ENCODE measurements around the gene RSL24D1. TPM values are rescaled to one million over a fixed set of nuclear protein-coding genes. Genes with fewer than 3 reads are reported as not detected.

The RSL24D1 gene
- total RNA-seq, 1 experiment from 2014 or later, result 115 TPM

DNA sequence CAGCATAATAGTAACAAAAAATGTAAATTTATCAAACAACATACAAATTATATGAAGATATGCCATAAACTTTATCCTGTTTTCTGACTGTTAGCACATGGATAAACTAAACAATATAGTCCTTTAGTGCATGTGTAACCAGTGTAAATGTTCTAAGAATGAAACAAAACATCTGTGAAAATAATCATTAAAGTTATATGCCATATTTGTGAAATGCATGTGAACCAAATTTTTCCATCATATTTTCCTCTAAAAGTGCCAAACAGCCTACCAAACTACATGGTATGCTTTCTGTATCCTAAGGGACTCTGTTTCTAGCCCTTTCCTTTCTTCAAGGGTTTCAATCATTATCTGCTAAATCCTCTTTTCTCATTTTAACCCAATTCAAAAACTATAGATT lies 23.9 kb upstream of the RSL24D1 start:
- peak overlapping the region; percentile 34; the same call in 1 of the 2 replicates for H3K27ac Mint-ChIP-seq

DNA sequence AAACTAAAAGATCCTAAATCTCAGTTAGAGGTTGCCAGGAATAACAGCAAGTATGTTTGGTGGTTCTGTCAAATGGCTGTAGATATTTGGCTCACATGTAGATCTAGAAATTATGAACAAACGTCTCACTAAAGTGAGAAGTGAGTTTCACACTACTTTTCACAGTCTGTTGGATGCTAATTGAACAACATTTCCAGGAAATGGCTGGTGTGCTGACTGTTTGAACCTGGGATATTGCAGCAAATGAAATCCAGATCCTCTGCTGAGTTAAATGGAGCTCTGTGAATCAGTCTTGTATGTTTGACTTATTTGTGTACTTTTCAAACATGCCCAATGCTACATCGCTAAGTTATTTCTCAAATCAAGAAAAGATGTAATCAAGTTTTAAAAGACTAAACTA lies 21.3 kb upstream of the RSL24D1 start:
- ATAC-seq, result no peak
- H3K4me3 Mint-ChIP-seq, result no peak overlapping the region
- no peak overlapping the region for H3K27ac Mint-ChIP-seq
- CTCF ChIA-PET, result interaction anchor here (1.0 to 4.7 kb wide), 8 partner anchors 9 to 222 kb away, joined by 3 to 32 read pairs (median 10); partner anchors contain the start of genes CCPG1 and PIERCE2
- peaks cover 17% of the 10 kb centered on the region for H3K4me1 Mint-ChIP-seq
- POLR2A ChIA-PET, result no interaction called here
- peaks cover 4% of the 10 kb centered on the region; the same call in 1 of the 2 replicates for H3K9me3 Mint-ChIP-seq
- no peaks in the 10 kb centered on the region for H3K27me3 Mint-ChIP-seq (ENCODE audit: low read depth)
- DNase-seq (ENCODE audit: low spot score), result no peak
- H3K36me3 Mint-ChIP-seq, result no peaks in the 10 kb centered on the region
- TF ChIP-seq GRHL2 (CRISPR knock-in tag; IDR thresholded peaks at IDR 0.05; ENCODE audit: insufficient replicate concordance, severe bottlenecking) (no peak), KAT7 (CRISPR knock-in tag; IDR thresholded peaks at IDR 0.05; ENCODE audit: borderline replicate concordance) (no peak), HMGA2 (CRISPR knock-in tag; IDR thresholded peaks at IDR 0.05) (no peak), ZNF263 (CRISPR knock-in tag; IDR thresholded peaks at IDR 0.05; ENCODE audit: low read depth) (no peak)
- TF ChIP-seq, protein P1, sequence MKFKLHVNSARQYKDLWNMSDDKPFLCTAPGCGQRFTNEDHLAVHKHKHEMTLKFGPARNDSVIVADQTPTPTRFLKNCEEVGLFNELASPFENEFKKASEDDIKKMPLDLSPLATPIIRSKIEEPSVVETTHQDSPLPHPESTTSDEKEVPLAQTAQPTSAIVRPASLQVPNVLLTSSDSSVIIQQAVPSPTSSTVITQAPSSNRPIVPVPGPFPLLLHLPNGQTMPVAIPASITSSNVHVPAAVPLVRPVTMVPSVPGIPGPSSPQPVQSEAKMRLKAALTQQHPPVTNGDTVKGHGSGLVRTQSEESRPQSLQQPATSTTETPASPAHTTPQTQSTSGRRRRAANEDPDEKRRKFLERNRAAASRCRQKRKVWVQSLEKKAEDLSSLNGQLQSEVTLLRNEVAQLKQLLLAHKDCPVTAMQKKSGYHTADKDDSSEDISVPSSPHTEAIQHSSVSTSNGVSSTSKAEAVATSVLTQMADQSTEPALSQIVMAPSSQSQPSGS (CRISPR knock-in tag; IDR thresholded peaks at IDR 0.05; ENCODE audit: borderline replicate concordance, low read depth), result no peak
- TF ChIP-seq, protein P2, sequence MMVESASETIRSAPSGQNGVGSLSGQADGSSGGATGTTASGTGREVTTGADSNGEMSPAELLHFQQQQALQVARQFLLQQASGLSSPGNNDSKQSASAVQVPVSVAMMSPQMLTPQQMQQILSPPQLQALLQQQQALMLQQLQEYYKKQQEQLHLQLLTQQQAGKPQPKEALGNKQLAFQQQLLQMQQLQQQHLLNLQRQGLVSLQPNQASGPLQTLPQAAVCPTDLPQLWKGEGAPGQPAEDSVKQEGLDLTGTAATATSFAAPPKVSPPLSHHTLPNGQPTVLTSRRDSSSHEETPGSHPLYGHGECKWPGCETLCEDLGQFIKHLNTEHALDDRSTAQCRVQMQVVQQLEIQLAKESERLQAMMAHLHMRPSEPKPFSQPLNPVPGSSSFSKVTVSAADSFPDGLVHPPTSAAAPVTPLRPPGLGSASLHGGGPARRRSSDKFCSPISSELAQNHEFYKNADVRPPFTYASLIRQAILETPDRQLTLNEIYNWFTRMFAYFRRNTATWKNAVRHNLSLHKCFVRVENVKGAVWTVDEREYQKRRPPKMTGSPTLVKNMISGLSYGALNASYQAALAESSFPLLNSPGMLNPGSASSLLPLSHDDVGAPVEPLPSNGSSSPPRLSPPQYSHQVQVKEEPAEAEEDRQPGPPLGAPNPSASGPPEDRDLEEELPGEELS (CRISPR knock-in tag; IDR thresholded peaks at IDR 0.05), result no peak
- TF ChIP-seq, protein P3, sequence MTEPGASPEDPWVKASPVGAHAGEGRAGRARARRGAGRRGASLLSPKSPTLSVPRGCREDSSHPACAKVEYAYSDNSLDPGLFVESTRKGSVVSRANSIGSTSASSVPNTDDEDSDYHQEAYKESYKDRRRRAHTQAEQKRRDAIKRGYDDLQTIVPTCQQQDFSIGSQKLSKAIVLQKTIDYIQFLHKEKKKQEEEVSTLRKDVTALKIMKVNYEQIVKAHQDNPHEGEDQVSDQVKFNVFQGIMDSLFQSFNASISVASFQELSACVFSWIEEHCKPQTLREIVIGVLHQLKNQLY (CRISPR knock-in tag; IDR thresholded peaks at IDR 0.05), result no peak
- TF ChIP-seq, protein P4, sequence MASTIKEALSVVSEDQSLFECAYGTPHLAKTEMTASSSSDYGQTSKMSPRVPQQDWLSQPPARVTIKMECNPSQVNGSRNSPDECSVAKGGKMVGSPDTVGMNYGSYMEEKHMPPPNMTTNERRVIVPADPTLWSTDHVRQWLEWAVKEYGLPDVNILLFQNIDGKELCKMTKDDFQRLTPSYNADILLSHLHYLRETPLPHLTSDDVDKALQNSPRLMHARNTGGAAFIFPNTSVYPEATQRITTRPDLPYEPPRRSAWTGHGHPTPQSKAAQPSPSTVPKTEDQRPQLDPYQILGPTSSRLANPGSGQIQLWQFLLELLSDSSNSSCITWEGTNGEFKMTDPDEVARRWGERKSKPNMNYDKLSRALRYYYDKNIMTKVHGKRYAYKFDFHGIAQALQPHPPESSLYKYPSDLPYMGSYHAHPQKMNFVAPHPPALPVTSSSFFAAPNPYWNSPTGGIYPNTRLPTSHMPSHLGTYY (CRISPR knock-in tag; IDR thresholded peaks at IDR 0.05), result no peak
- TF ChIP-seq, protein P5, sequence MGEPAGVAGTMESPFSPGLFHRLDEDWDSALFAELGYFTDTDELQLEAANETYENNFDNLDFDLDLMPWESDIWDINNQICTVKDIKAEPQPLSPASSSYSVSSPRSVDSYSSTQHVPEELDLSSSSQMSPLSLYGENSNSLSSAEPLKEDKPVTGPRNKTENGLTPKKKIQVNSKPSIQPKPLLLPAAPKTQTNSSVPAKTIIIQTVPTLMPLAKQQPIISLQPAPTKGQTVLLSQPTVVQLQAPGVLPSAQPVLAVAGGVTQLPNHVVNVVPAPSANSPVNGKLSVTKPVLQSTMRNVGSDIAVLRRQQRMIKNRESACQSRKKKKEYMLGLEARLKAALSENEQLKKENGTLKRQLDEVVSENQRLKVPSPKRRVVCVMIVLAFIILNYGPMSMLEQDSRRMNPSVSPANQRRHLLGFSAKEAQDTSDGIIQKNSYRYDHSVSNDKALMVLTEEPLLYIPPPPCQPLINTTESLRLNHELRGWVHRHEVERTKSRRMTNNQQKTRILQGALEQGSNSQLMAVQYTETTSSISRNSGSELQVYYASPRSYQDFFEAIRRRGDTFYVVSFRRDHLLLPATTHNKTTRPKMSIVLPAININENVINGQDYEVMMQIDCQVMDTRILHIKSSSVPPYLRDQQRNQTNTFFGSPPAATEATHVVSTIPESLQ (CRISPR knock-in tag; IDR thresholded peaks at IDR 0.05), result no peak
- TF ChIP-seq, protein P6, sequence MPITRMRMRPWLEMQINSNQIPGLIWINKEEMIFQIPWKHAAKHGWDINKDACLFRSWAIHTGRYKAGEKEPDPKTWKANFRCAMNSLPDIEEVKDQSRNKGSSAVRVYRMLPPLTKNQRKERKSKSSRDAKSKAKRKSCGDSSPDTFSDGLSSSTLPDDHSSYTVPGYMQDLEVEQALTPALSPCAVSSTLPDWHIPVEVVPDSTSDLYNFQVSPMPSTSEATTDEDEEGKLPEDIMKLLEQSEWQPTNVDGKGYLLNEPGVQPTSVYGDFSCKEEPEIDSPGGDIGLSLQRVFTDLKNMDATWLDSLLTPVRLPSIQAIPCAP (CRISPR knock-in tag; IDR thresholded peaks at IDR 0.05), result no peak

More for the DNA sequence above, 23.9 kb upstream of the RSL24D1 start:
- TF ChIP-seq NFATC4 (CRISPR knock-in tag; IDR thresholded peaks at IDR 0.05), result no peak
- no peak for TF ChIP-seq ETV6 (CRISPR knock-in tag; IDR thresholded peaks at IDR 0.05)
- no peak for TF ChIP-seq TP53 (CRISPR knock-in tag; IDR thresholded peaks at IDR 0.05)
- TF ChIP-seq GABPB1 (CRISPR knock-in tag; IDR thresholded peaks at IDR 0.05), result no peak
- TF ChIP-seq, protein P7, sequence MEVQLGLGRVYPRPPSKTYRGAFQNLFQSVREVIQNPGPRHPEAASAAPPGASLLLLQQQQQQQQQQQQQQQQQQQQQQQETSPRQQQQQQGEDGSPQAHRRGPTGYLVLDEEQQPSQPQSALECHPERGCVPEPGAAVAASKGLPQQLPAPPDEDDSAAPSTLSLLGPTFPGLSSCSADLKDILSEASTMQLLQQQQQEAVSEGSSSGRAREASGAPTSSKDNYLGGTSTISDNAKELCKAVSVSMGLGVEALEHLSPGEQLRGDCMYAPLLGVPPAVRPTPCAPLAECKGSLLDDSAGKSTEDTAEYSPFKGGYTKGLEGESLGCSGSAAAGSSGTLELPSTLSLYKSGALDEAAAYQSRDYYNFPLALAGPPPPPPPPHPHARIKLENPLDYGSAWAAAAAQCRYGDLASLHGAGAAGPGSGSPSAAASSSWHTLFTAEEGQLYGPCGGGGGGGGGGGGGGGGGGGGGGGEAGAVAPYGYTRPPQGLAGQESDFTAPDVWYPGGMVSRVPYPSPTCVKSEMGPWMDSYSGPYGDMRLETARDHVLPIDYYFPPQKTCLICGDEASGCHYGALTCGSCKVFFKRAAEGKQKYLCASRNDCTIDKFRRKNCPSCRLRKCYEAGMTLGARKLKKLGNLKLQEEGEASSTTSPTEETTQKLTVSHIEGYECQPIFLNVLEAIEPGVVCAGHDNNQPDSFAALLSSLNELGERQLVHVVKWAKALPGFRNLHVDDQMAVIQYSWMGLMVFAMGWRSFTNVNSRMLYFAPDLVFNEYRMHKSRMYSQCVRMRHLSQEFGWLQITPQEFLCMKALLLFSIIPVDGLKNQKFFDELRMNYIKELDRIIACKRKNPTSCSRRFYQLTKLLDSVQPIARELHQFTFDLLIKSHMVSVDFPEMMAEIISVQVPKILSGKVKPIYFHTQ (CRISPR knock-in tag; IDR thresholded peaks at IDR 0.05), result no peak
- no peak for TF ChIP-seq ZBTB21 (CRISPR knock-in tag; IDR thresholded peaks at IDR 0.05; ENCODE audit: borderline replicate concordance)
- TF ChIP-seq, protein P8, sequence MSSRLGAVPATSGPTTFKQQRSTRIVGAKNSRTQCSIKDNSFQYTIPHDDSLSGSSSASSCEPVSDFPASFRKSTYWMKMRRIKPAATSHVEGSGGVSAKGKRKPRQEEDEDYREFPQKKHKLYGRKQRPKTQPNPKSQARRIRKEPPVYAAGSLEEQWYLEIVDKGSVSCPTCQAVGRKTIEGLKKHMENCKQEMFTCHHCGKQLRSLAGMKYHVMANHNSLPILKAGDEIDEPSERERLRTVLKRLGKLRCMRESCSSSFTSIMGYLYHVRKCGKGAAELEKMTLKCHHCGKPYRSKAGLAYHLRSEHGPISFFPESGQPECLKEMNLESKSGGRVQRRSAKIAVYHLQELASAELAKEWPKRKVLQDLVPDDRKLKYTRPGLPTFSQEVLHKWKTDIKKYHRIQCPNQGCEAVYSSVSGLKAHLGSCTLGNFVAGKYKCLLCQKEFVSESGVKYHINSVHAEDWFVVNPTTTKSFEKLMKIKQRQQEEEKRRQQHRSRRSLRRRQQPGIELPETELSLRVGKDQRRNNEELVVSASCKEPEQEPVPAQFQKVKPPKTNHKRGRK (CRISPR knock-in tag; IDR thresholded peaks at IDR 0.05; ENCODE audit: borderline replicate concordance), result no peak
- TF ChIP-seq, protein P9, sequence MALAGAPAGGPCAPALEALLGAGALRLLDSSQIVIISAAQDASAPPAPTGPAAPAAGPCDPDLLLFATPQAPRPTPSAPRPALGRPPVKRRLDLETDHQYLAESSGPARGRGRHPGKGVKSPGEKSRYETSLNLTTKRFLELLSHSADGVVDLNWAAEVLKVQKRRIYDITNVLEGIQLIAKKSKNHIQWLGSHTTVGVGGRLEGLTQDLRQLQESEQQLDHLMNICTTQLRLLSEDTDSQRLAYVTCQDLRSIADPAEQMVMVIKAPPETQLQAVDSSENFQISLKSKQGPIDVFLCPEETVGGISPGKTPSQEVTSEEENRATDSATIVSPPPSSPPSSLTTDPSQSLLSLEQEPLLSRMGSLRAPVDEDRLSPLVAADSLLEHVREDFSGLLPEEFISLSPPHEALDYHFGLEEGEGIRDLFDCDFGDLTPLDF (CRISPR knock-in tag; IDR thresholded peaks at IDR 0.05), result no peak
- TF ChIP-seq OVOL2 (CRISPR knock-in tag; IDR thresholded peaks at IDR 0.05; ENCODE audit: borderline replicate concordance), result no peak
- no peaks in the 10 kb centered on the region for H3K27me3 Mint-ChIP-seq (ENCODE audit: low read depth)
- POLR2A ChIA-PET, result no interaction called here
- CTCF ChIA-PET, result no interaction called here
- H3K9me3 Mint-ChIP-seq, result no peaks in the 10 kb centered on the region
- no peak overlapping the region for H3K4me3 Mint-ChIP-seq
- H3K36me3 Mint-ChIP-seq, result no peaks in the 10 kb centered on the region
- DNase-seq (ENCODE audit: low spot score), result no peak
- ATAC-seq, result no peak
- peaks cover 17% of the 10 kb centered on the region for H3K4me1 Mint-ChIP-seq

Measured in WTC11 (cell line).